ENCODE data around the gene GP9. TPM values are rescaled to one million over a fixed set of nuclear protein-coding genes. Genes with fewer than 3 reads are reported as not detected.
"Not testable (repeated sequence)": the region's sequence is repeated elsewhere in the genome, so short reads cannot be mapped to it uniquely, and the experiment has no call there.

GP9 gene
- total RNA-seq, 1 experiment from 2014 or later: not detected

DNA sequence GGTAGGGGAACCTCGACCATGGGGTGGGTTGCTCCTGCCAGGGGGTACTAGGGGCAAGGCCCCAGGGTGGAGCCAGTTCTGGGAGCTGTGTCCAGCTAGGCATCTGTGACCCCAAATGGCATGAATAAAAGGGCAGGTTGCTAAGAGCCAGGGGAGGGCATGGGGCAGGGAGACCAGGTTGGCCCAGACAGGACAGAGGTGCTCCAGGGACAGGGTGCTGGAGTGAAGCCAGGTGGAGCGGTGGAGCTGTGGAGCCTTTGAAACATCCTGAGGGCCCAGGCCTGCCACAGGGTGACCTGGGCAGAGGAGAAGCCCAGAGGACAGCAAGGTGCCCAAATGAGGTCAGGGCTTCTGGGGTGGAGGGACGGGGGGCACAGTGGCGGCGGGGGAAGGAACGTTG lies 27.7 kb downstream of the GP9 start:
- H3K4me1 Mint-ChIP-seq; H3K27me3 ChIP-seq (ENCODE audit: insufficient read depth, low read length); H3T11ph ChIP-seq (ENCODE audit: low read length); H3K9me3 ChIP-seq (ENCODE audit: control insufficient read depth, low read depth, low read length); H3K14ac ChIP-seq (ENCODE audit: insufficient read depth, low read length); H3K9ac ChIP-seq (ENCODE audit: extremely low read depth, insufficient read length, low read length); H2BK20ac ChIP-seq (ENCODE audit: low read depth, low read length, poor library complexity, severe bottlenecking); H3K27me3 Mint-ChIP-seq (ENCODE audit: low read depth); H4K20me1 ChIP-seq (ENCODE audit: control insufficient read depth, insufficient read depth, insufficient read length); H4K5ac ChIP-seq (ENCODE audit: insufficient read length, low read depth, low read length); H3K4me1 ChIP-seq (ENCODE audit: insufficient read depth, low read length); H3K23ac ChIP-seq (ENCODE audit: insufficient read length, low read depth, low read length); H2AK5ac ChIP-seq (ENCODE audit: insufficient read length, low read length); H3K4me3 Mint-ChIP-seq; H3K56ac ChIP-seq (ENCODE audit: insufficient read length, low read depth, low read length); H3K18ac ChIP-seq (ENCODE audit: insufficient read length, low read depth, low read length); H3K4ac ChIP-seq (ENCODE audit: low read depth, low read length); DNase-seq; H3K27ac ChIP-seq (ENCODE audit: insufficient read length, low read depth, low read length); H3K23me2 ChIP-seq (ENCODE audit: insufficient read length, low read depth, low read length, poor library complexity, severe bottlenecking); H2BK120ac ChIP-seq (ENCODE audit: low read depth, low read length, poor library complexity, severe bottlenecking); H3K79me2 ChIP-seq (ENCODE audit: insufficient read depth, low read length); H3K9me3 Mint-ChIP-seq; H2AFZ ChIP-seq (ENCODE audit: low read length); H2BK5ac ChIP-seq (ENCODE audit: insufficient read length, low read length); H2BK12ac ChIP-seq (ENCODE audit: insufficient read length, low read depth, low read length); H2BK15ac ChIP-seq (ENCODE audit: low read depth, low read length); H3K27ac Mint-ChIP-seq; H3K79me1 ChIP-seq (ENCODE audit: insufficient read depth, low read depth, low read length, poor library complexity, severe bottlenecking); H3K4me2 ChIP-seq (ENCODE audit: insufficient read depth, insufficient read length, low read length); H4K91ac ChIP-seq (ENCODE audit: insufficient read length, low read depth, low read length); H4K8ac ChIP-seq (replicated peaks; ENCODE audit: insufficient read length, low read depth, low read length): not testable (repeated sequence)
- peaks cover 3 to 11% (median 4%) of the 10 kb centered on the region in 3 experiments; a peak in 6 of 7 replicates for H3K36me3 Mint-ChIP-seq (ENCODE audit: insufficient read depth in 1 of 3, low read depth in 3 of 3)
- no CpG with 5 or more reads among the region's 6 CpGs for WGBS (ENCODE audit: extremely low coverage, insufficient read length, low lambda C conversion rate)

Measured in H9 (cell line).